ENCODE data around the gene C18orf32. TPM values are rescaled to one million over a fixed set of nuclear protein-coding genes. Genes with fewer than 3 reads are reported as not detected.

Gene C18orf32
- total and polyA plus RNA-seq, 2 of the 13 experiments (the other 11 are each of a cell fraction or from before 2014, with no cell fraction given), result 17.6 to 20.6 TPM

GRCh38 chr18:49486953-49487710 lies at the start of gene C18orf32 (continued):
- TF ChIP-seq, protein P1, sequence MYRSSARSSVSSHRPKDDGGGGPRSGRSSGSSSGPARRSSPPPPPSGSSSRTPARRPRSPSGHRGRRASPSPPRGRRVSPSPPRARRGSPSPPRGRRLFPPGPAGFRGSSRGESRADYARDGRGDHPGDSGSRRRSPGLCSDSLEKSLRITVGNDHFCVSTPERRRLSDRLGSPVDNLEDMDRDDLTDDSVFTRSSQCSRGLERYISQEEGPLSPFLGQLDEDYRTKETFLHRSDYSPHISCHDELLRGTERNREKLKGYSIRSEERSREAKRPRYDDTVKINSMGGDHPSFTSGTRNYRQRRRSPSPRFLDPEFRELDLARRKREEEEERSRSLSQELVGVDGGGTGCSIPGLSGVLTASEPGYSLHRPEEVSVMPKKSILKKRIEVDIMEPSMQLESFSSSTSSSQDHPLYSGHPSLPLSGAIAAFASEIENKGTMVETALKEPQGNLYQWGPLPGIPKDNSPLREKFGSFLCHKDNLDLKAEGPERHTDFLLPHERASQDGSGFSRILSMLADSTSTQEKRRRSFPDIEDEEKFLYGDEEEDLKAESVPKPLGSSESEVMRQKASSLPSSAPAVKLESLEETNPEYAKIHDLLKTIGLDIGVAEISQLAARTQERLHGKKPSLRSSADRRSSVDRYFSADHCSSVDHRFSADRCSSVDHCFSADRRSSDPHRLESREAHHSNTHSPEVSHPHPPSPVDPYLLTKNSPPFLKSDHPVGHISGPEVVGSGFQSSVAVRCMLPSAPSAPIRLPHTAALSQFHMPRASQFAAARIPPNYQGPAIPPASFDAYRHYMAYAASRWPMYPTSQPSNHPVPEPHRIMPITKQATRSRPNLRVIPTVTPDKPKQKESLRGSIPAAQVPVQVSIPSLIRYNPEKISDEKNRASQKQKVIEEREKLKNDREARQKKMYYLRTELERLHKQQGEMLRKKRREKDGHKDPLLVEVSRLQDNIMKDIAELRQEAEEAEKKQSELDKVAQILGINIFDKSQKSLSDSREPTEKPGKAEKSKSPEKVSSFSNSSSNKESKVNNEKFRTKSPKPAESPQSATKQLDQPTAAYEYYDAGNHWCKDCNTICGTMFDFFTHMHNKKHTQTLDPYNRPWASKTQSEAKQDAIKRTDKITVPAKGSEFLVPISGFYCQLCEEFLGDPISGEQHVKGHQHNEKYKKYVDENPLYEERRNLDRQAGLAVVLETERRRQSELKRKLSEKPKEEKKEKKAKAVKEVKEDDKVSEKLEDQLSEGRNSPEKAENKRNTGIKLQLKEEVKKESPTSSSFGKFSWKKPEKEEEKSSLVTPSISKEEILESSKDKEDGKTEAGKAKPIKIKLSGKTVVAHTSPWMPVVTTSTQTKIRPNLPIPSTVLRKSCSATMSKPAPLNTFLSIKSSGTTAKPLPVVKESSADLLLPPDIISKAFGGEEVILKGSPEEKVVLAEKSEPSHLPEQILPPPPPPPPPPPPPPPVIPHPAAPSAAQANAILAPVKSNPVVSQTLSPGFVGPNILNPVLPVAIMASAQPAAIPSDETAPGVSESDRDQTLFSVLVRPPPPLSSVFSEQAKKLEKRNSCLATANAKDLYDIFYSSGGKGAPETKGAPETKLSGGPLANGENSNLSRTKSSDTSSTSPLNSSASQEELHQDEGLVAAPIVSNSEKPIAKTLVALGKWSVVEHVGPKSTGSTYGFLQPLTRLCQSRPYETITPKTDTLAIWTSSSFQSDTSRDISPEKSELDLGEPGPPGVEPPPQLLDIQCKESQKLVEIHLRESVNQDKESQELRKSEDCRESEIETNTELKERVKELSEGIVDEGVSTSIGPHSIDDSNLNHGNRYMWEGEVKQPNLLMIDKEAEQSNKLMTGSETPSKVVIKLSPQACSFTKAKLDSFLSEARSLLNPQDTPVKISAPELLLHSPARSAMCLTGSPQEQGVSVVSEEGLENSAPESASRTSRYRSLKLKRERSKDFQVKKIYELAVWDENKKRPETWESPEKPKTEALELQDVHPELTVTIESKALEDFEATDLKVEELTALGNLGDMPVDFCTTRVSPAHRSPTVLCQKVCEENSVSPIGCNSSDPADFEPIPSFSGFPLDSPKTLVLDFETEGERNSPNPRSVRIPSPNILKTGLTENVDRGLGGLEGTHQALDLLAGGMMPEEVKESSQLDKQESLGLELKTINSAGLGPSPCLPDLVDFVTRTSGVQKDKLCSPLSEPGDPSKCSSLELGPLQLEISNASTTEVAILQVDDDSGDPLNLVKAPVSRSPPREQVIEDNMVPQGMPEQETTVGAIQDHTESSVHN (CRISPR knock-in tag; IDR thresholded peaks at IDR 0.05), result peak; percentile 92; the same call in 1 of the 2 replicates
- TF ChIP-seq NR1H2 (CRISPR knock-in tag; IDR thresholded peaks at IDR 0.05; ENCODE audit: borderline replicate concordance, low read depth) (no peak), TAF15 (IDR thresholded peaks at IDR 0.05; ENCODE audit: low read depth, low read length, poor library complexity, severe bottlenecking) (no peak), SNAPC5 (CRISPR knock-in tag; IDR thresholded peaks at IDR 0.05; ENCODE audit: borderline replicate concordance) (no peak), ESRRA (CRISPR knock-in tag; IDR thresholded peaks at IDR 0.05; ENCODE audit: low read depth) (0 out of 2 replicates have a peak, but pooled peaks have one; percentile 37), SMARCC2 (IDR thresholded peaks at IDR 0.05) (no peak), STAT5B (CRISPR knock-in tag; IDR thresholded peaks at IDR 0.05) (no peak; the same call in 1 of the 2 replicates), AGO2 (optimal IDR thresholded peaks at IDR 0.05; ENCODE audit: low read depth, low read length) (peak; percentile 100), ZNF260 (CRISPR knock-in tag; IDR thresholded peaks at IDR 0.05; ENCODE audit: borderline replicate concordance, low read depth) (no peak), BHLHE40 (IDR thresholded peaks at IDR 0.05; ENCODE audit: low read length) (peak; percentile 37), ZNF44 (CRISPR knock-in tag; IDR thresholded peaks at IDR 0.05) (no peak), TBX3 (IDR thresholded peaks at IDR 0.05; ENCODE audit: borderline replicate concordance) (no peak), ZMAT3 (CRISPR knock-in tag; conservative IDR thresholded peaks at IDR 0.05) (peak; percentile 92), FIP1L1 (IDR thresholded peaks at IDR 0.05; ENCODE audit: borderline replicate concordance, insufficient read depth, low read depth, low read length) (peak; percentile 93; the same call in 1 of the 2 replicates), PAF1 (CRISPR knock-in tag; IDR thresholded peaks at IDR 0.05) (peak; percentile 92)
- TF ChIP-seq, protein P2, sequence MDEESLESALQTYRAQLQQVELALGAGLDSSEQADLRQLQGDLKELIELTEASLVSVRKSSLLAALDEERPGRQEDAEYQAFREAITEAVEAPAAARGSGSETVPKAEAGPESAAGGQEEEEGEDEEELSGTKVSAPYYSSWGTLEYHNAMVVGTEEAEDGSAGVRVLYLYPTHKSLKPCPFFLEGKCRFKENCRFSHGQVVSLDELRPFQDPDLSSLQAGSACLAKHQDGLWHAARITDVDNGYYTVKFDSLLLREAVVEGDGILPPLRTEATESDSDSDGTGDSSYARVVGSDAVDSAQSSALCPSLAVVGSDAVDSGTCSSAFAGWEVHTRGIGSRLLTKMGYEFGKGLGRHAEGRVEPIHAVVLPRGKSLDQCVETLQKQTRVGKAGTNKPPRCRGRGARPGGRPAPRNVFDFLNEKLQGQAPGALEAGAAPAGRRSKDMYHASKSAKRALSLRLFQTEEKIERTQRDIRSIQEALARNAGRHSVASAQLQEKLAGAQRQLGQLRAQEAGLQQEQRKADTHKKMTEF (CRISPR knock-in tag; IDR thresholded peaks at IDR 0.05), result peak; percentile 78
- TF ChIP-seq, protein P3, sequence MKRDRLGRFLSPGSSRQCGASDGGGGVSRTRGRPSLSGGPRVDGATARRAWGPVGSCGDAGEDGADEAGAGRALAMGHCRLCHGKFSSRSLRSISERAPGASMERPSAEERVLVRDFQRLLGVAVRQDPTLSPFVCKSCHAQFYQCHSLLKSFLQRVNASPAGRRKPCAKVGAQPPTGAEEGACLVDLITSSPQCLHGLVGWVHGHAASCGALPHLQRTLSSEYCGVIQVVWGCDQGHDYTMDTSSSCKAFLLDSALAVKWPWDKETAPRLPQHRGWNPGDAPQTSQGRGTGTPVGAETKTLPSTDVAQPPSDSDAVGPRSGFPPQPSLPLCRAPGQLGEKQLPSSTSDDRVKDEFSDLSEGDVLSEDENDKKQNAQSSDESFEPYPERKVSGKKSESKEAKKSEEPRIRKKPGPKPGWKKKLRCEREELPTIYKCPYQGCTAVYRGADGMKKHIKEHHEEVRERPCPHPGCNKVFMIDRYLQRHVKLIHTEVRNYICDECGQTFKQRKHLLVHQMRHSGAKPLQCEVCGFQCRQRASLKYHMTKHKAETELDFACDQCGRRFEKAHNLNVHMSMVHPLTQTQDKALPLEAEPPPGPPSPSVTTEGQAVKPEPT (CRISPR knock-in tag; IDR thresholded peaks at IDR 0.05; ENCODE audit: low read depth), result 0 out of 2 replicates have a peak, but pooled peaks have one; percentile 57

Measured in HepG2 (cell line).